H1 (cell line): Measurements from ENCODE around the gene RAB9B. TPM values are rescaled to one million over a fixed set of nuclear protein-coding genes. Genes with fewer than 3 reads are reported as not detected.

Source experiments
- CTCF ChIA-PET: fragments of 300-600 bp; sonication (Branson Sonifier 250); formaldehyde crosslinking; loops from one replicate; lab custom pipeline; 2021; ENCODE audit not compliant: partially characterized antibody; lab: Charles Lee
- POLR2A ChIA-PET: fragments of 300-600 bp; sonication (Branson Sonifier 250); formaldehyde crosslinking; loops from one replicate; lab custom pipeline; 2021; ENCODE audit warnings: inconsistent platforms; ENCODE audit not compliant: partially characterized antibody; lab: Charles Lee
- DNase-seq, 2 experiments: peaks; one replicate each; pipeline versions ENCODE4 v3.0.0 to v3.0.0-alpha.2; 2010 to 2022; ENCODE audit warnings: low spot score in 2 of 2, low read depth in 1 of 2, mixed read lengths in 1 of 2
- FAIRE-seq: peaks from 2 replicates; lab custom pipeline; 2011; peaks lifted over from hg19 to GRCh38; lab: Jason Lieb, UNC
- H2AFZ ChIP-seq: 2 replicates; pipeline ENCODE4 v1.8.1; 2012; ENCODE audit warnings: low read length, inconsistent platforms
- H2AK5ac ChIP-seq: 2 replicates; pipeline ENCODE4 v1.6.1; 2013; ENCODE audit warnings: low read depth, low read length
- H2BK120ac ChIP-seq: replicated peaks from 2 replicates; pipeline ENCODE3; 2013; ENCODE audit warnings: low read depth, low read length, inconsistent platforms
- H2BK12ac ChIP-seq: 2 replicates; pipeline ENCODE4 v1.6.1; 2013; ENCODE audit warnings: low read depth, low read length
- H2BK15ac ChIP-seq: 2 replicates; pipeline ENCODE4 v1.6.1; 2013; ENCODE audit warnings: low read length
- H2BK20ac ChIP-seq: 2 replicates; pipeline ENCODE4 v1.6.1; 2013; ENCODE audit warnings: low read length
- H2BK5ac ChIP-seq: 2 replicates; pipeline ENCODE4 v1.6.1; 2013; ENCODE audit warnings: low read depth, low read length
- H3K14ac ChIP-seq: 2 replicates; pipeline ENCODE4 v1.6.1; 2013; ENCODE audit warnings: inconsistent platforms; ENCODE audit not compliant: insufficient read length
- H3K18ac ChIP-seq: 2 replicates; pipeline ENCODE4 v1.6.1; 2013; ENCODE audit warnings: low read length; ENCODE audit errors: extremely low read depth
- H3K23ac ChIP-seq: 2 replicates; pipeline ENCODE4 v1.6.1; 2013; ENCODE audit warnings: inconsistent platforms; ENCODE audit not compliant: insufficient read length
- H3K23me2 ChIP-seq: 2 replicates; pipeline ENCODE4 v1.6.1; 2013; ENCODE audit warnings: low read depth, low read length
- H3K27ac ChIP-seq: 2 replicates; pipeline ENCODE4 v1.6.1; 2011; ENCODE audit warnings: low read depth, low read length, inconsistent platforms
- H3K27me3 ChIP-seq, 4 experiments: replicated peaks in 1 of 4; 1 replicate in 1 of 4; 2 replicates in 3 of 4; pipeline versions ENCODE4 v1.6.1 to v1.8.1; 2011 to 2013; ENCODE audit warnings: low read length in 3 of 4, mild to moderate bottlenecking in 3 of 4, inconsistent platforms in 2 of 4, mixed read lengths in 2 of 4, moderate library complexity in 1 of 4; ENCODE audit not compliant: control insufficient read depth in 3 of 4, insufficient read depth in 3 of 4; ENCODE audit errors: extremely low read depth in 1 of 4
- H3K36me3 ChIP-seq, 4 experiments: 2 replicates each; pipeline versions ENCODE4 v1.6.1 to v1.8.1; 2011 to 2013; ENCODE audit warnings: mild to moderate bottlenecking in 4 of 4, low read length in 3 of 4, moderate library complexity in 2 of 4, control low read depth in 1 of 4, inconsistent platforms in 1 of 4; ENCODE audit not compliant: insufficient read depth in 4 of 4, control insufficient read depth in 2 of 4
- H3K4ac ChIP-seq: replicated peaks from 2 replicates; pipeline ENCODE3; 2013; ENCODE audit warnings: low read length, low read depth, mixed read lengths, inconsistent platforms; ENCODE audit not compliant: insufficient read length
- H3K4me1 ChIP-seq, 4 experiments: replicated peaks in 1 of 4; 1 replicate in 1 of 4; 2 replicates in 3 of 4; pipeline versions ENCODE4 v1.6.1 to v1.8.1; 2011 to 2013; ENCODE audit warnings: low read length in 3 of 4, inconsistent platforms in 2 of 4, mixed read lengths in 1 of 4; ENCODE audit not compliant: insufficient read depth in 4 of 4, control insufficient read depth in 3 of 4
- H3K4me2 ChIP-seq, 2 experiments: 2 replicates each; pipeline versions ENCODE4 v1.6.1 to v1.8.1; 2011 to 2013; ENCODE audit warnings: low read depth in 2 of 2, low read length in 2 of 2, control low read depth in 1 of 2, inconsistent platforms in 1 of 2, mild to moderate bottlenecking in 1 of 2; ENCODE audit not compliant: insufficient read depth in 1 of 2
- H3K4me3 ChIP-seq, 4 experiments: fragments of 200-600, 300-600 bp in 1 of 4; sonication (generic), shearing (Covaris generic), sonication (Bioruptor Twin) in 1 of 4; 2 replicates each; pipeline versions ENCODE4 v1.5.1 to v1.8.1; 2011 to 2016; ENCODE audit warnings: low read length in 4 of 4, low read depth in 3 of 4, control low read depth in 2 of 4, inconsistent platforms in 2 of 4, mild to moderate bottlenecking in 2 of 4, mixed read lengths in 1 of 4, moderate library complexity in 1 of 4; ENCODE audit not compliant: insufficient read depth in 2 of 4; ENCODE audit errors: extremely low read depth in 1 of 4
- H3K56ac ChIP-seq: replicated peaks from 2 replicates; pipeline ENCODE3; 2013; ENCODE audit warnings: low read depth, mild to moderate bottlenecking, mixed read lengths, low read length, inconsistent platforms; ENCODE audit not compliant: insufficient read length
- H3K79me1 ChIP-seq: 2 replicates; pipeline ENCODE4 v1.6.1; 2013; ENCODE audit warnings: low read depth, low read length, control low read depth
- H3K79me2 ChIP-seq, 2 experiments: 2 replicates each; pipeline versions ENCODE4 v1.6.1 to v1.8.1; 2012 to 2013; ENCODE audit warnings: low read length in 2 of 2, mild to moderate bottlenecking in 2 of 2, inconsistent platforms in 1 of 2; ENCODE audit not compliant: insufficient read depth in 2 of 2, control insufficient read depth in 1 of 2
- H3K9ac ChIP-seq, 4 experiments: replicated peaks in 1 of 4; 1 replicate in 1 of 4; 2 replicates in 3 of 4; pipeline versions ENCODE4 v1.6.1 to v1.8.1; 2011 to 2013; ENCODE audit warnings: low read depth in 3 of 4, low read length in 3 of 4, control low read depth in 2 of 4, mild to moderate bottlenecking in 2 of 4, moderate library complexity in 2 of 4, inconsistent platforms in 1 of 4; ENCODE audit errors: extremely low read depth in 1 of 4
- H3K9me3 ChIP-seq, 2 experiments: 2 replicates each; pipeline versions ENCODE4 v1.6.1 to v1.8.1; 2012 to 2013; ENCODE audit warnings: mild to moderate bottlenecking in 2 of 2, moderate library complexity in 2 of 2, control low read depth in 1 of 2, inconsistent platforms in 1 of 2, low read depth in 1 of 2, low read length in 1 of 2, mixed read lengths in 1 of 2; ENCODE audit not compliant: insufficient read depth in 2 of 2
- H4K20me1 ChIP-seq, 2 experiments: replicated peaks in 1 of 2; 2 replicates each; pipeline versions ENCODE3 to v1.8.1; 2011 to 2013; ENCODE audit warnings: inconsistent platforms in 2 of 2, low read length in 2 of 2, mild to moderate bottlenecking in 1 of 2; ENCODE audit not compliant: insufficient read depth in 2 of 2, control insufficient read depth in 1 of 2
- H4K5ac ChIP-seq: 2 replicates; pipeline ENCODE4 v1.6.1; 2013; ENCODE audit warnings: low read length, low read depth, mixed read lengths, inconsistent platforms; ENCODE audit not compliant: insufficient read length
- H4K8ac ChIP-seq: 2 replicates; pipeline ENCODE4 v1.8.0; 2013; ENCODE audit warnings: mild to moderate bottlenecking, moderate library complexity, low read length, inconsistent platforms; ENCODE audit not compliant: insufficient read depth; ENCODE audit errors: extremely low read depth
- H4K91ac ChIP-seq: replicated peaks from 2 replicates; pipeline ENCODE3; 2013; ENCODE audit warnings: low read length, mixed read lengths, inconsistent platforms; ENCODE audit not compliant: insufficient read length
- CBX5 ChIP-seq: fragments of 300-800, 300-1000 bp; sonication (generic); IDR thresholded peaks from 2 replicates; pipeline ENCODE4 v1.7.1; 2016; ENCODE audit warnings: antibody characterized with exemption, low read length, low read depth
- EZH2 ChIP-seq: fragments of 200-600 bp; sonication (generic); IDR thresholded peaks from 2 replicates; pipeline ENCODE4 v1.7.1; 2012; ENCODE audit warnings: low read depth, mild to moderate bottlenecking, moderate library complexity, low read length, inconsistent platforms; ENCODE audit not compliant: severe bottlenecking
- GABPA ChIP-seq: IDR thresholded peaks from 2 replicates; pipeline ENCODE4 v1.6.1; 2011; ENCODE audit warnings: mild to moderate bottlenecking, low read length, moderate library complexity, borderline replicate concordance; ENCODE audit not compliant: insufficient read depth
- HDAC6 ChIP-seq: IDR thresholded peaks from one replicate; pipeline ENCODE4 v1.7.1; 2012; ENCODE audit warnings: low read depth, mild to moderate bottlenecking, inconsistent platforms, low read length, moderate library complexity
- RAD21 ChIP-seq, 2 experiments: IDR thresholded peaks in 1 of 2; conservative IDR thresholded peaks in 1 of 2; 2 replicates each; pipeline ENCODE4 v1.6.1; 2011; ENCODE audit warnings: low read depth in 2 of 2, low read length in 2 of 2, improper control_type of control experiment in 1 of 2, inconsistent platforms in 1 of 2, mild to moderate bottlenecking in 1 of 2, moderate library complexity in 1 of 2
- SP4 ChIP-seq: IDR thresholded peaks from 2 replicates; pipeline ENCODE4 v1.6.1; 2012; ENCODE audit warnings: low read length, inconsistent platforms
- TCF12 ChIP-seq: IDR thresholded peaks from 2 replicates; pipeline ENCODE4 v1.6.1; 2011; ENCODE audit warnings: low read depth, mild to moderate bottlenecking, low read length
- TEAD4 ChIP-seq: IDR thresholded peaks from 2 replicates; pipeline ENCODE4 v1.6.1; 2012; ENCODE audit warnings: low read depth, low read length, inconsistent platforms, mixed read lengths
- WGBS, 2 experiments: shearing (Covaris generic) in 1 of 2; methylation state at CpG; one replicate each; pipeline versions ENCODE4 v1.1.6 to v1.1.7; 2013 to 2015; ENCODE audit warnings: low lambda C conversion rate in 2 of 2, mixed read lengths in 2 of 2, inconsistent platforms in 1 of 2, low coverage in 1 of 2, missing lambda C conversion rate in 1 of 2; ENCODE audit not compliant: insufficient replicate concordance in 2 of 2, insufficient coverage in 1 of 2, insufficient read length in 1 of 2; ENCODE audit errors: extremely low coverage in 1 of 2, missing lambda C conversion rate in 1 of 2; 5-methylcytosine and 5-hydroxymethylcytosine counted together
- polyA plus RNA-seq, 7 experiments: library from polyadenylated mRNA; depleted of rRNA in 3 of 7; stranded (reverse) in 5 of 7; unstranded in 2 of 7; fragments of >200 nt in 5 of 7; fragments of 200-250 nt in 2 of 7; gene quantifications; 1 replicate in 5 of 7; 2 replicates in 1 of 7; 4 replicates in 1 of 7; pipeline versions ENCODE4 v1.2.1 to v1.2.3, GENCODE V29; 2011 to 2013; ENCODE audit warnings: missing spikeins in 2 of 7, mixed read lengths in 2 of 7
- total RNA-seq: library from RNA; stranded (reverse); fragmentation: NEBNext Ultra II Directional; extraction: Animal tissue kit (Norgen Biotek cat#: 25700); gene quantifications from 2 replicates; pipeline ENCODE4 v1.2.1, GENCODE V29; 2021
- TF ChIP-seq, protein P1 (sequence below): IDR thresholded peaks from 2 replicates; pipeline ENCODE4 v1.6.1; 2012; ENCODE audit warnings: low read length, inconsistent platforms
- TF ChIP-seq, protein P2 (sequence below): IDR thresholded peaks from 2 replicates; pipeline ENCODE4 v1.6.1; 2011; ENCODE audit warnings: low read length, improper control_type of control experiment

RAB9B gene
- total and polyA plus RNA-seq, 2 of the 8 experiments (the other 6 are each of a cell fraction or from before 2014, with no cell fraction given): 0.26 to 0.56 TPM

DNA sequence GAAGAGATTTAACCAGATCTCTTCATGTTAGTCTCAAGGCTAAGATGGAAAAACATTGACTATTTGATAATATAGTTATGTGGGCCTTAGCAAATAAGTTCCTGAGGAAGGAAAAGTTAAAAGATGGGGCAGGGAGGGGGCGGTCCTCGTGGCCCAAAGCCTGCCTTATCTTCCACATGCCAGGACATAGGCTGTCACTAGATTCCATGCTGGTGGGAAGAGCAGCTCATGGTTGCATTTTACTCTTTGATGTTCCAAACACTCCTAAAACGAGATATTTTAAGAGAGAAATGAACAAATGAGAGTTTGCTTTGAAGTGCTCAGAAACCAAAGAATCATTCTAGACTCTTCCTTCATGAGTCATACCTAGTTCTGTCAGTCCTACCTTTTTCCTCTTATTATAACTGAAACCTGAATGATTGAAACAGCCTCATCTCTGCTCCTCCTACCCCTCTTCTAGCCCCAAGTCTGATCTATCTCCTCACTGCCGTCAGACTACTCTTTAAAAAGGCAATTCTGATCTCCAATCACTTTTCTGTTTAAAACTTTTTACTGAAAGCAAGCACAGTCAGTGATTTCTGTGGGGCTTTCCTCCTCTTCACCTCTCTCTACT lies 25.1 kb downstream of the RAB9B start:
- Histone ChIP-seq H3K56ac (no peak overlapping the region), H3K4me2 (no peak overlapping the region), H3K27me3 (no peaks in the 10 kb centered on the region), H3K4me1 (no peaks in the 10 kb centered on the region), H4K20me1 (no peaks in the 10 kb centered on the region), H2BK15ac (no peak overlapping the region), H4K91ac (no peak overlapping the region), H3K36me3 (no peaks in the 10 kb centered on the region), H3K18ac (no peak overlapping the region), H2BK12ac (no peak overlapping the region), H3K4ac (no peak overlapping the region), H3K14ac (no peak overlapping the region), H2AK5ac (no peak overlapping the region), H2AFZ (no peak overlapping the region), H3K79me2 (no peaks in the 10 kb centered on the region), H3K9ac (no peak overlapping the region), H3K27ac (no peak overlapping the region), H2BK20ac (no peak overlapping the region), H3K23me2 (no peaks in the 10 kb centered on the region), H4K5ac (no peak overlapping the region), H4K8ac (no peak overlapping the region), H3K23ac (no peak overlapping the region), H3K4me3 (no peak overlapping the region), H3K79me1 (no peaks in the 10 kb centered on the region), H2BK120ac (no peak overlapping the region), H2BK5ac (no peak overlapping the region), H3K9me3 (no peaks in the 10 kb centered on the region)
- ChIA-PET CTCF (interaction anchor here (1.3 kb wide), 1 partner anchor 9 kb away, joined by 3 read pairs; no protein-coding TSS in a partner anchor), POLR2A (interaction anchor here (0.9 kb wide), 1 partner anchor 65 kb away, joined by 3 read pairs; no protein-coding TSS in a partner anchor)
- FAIRE-seq: no peak
- 76% methylated on average over 4 of the region's 4 CpGs; no CpG with 5 or more reads in 1 of the 2 experiments for WGBS, 2 experiments
- no peak for DNase-seq
- TF ChIP-seq HDAC6 (no peak), TEAD4 (no peak), SP4 (no peak), CBX5 (no peak), TCF12 (no peak), GABPA (no peak), EZH2 (no peak), RAD21 (IDR thresholded peaks at IDR 0.05 in 1 of 2, conservative IDR thresholded peaks at IDR 0.05 in 1 of 2; ENCODE audit: low read depth in 2 of 2, low read length in 2 of 2) (no peak)
- TF ChIP-seq, protein P1, sequence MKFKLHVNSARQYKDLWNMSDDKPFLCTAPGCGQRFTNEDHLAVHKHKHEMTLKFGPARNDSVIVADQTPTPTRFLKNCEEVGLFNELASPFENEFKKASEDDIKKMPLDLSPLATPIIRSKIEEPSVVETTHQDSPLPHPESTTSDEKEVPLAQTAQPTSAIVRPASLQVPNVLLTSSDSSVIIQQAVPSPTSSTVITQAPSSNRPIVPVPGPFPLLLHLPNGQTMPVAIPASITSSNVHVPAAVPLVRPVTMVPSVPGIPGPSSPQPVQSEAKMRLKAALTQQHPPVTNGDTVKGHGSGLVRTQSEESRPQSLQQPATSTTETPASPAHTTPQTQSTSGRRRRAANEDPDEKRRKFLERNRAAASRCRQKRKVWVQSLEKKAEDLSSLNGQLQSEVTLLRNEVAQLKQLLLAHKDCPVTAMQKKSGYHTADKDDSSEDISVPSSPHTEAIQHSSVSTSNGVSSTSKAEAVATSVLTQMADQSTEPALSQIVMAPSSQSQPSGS: no peak
- TF ChIP-seq, protein P2, sequence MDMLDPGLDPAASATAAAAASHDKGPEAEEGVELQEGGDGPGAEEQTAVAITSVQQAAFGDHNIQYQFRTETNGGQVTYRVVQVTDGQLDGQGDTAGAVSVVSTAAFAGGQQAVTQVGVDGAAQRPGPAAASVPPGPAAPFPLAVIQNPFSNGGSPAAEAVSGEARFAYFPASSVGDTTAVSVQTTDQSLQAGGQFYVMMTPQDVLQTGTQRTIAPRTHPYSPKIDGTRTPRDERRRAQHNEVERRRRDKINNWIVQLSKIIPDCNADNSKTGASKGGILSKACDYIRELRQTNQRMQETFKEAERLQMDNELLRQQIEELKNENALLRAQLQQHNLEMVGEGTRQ: no peak
